GM19193 (cell line): ENCODE results near the gene POLR1H.

Source experiments
- POLR2A ChIP-seq: IDR thresholded peaks from 4 replicates; pipeline ENCODE4 v1.6.1; 2011; ENCODE audit not compliant: insufficient read depth, insufficient read length; ENCODE audit errors: extremely low read depth

POLR1H gene

GRCh38 chr6:30075094-30075789 lies 14.2 kb downstream of the POLR1H start, which contains the start of gene RNF39:
TSS of gene RNF39 (minus strand) at chr6:30075769. CDS start at chr6:30075585, 184 bp downstream.
- no peak for TF ChIP-seq POLR2A

GRCh38 chr6:30075790-30076732 lies 15.0 kb downstream of the POLR1H start:
- TF ChIP-seq POLR2A = no peak

- TF ChIP-seq POLR2A = no peak
Observed at GRCh38 chr6:30077218-30077617, 16.2 kb downstream of the POLR1H start.

GRCh38 chr6:30087876-30088275 lies 26.8 kb downstream of the POLR1H start:
- no peak for TF ChIP-seq POLR2A

- TF ChIP-seq POLR2A = no peak
Observed at GRCh38 chr6:30091577-30092381, 30.7 kb downstream of the POLR1H start.

GRCh38 chr6:30092852-30093543 lies 31.9 kb downstream of the POLR1H start:
- no peak for TF ChIP-seq POLR2A

GRCh38 chr6:30093951-30094661 lies 33.0 kb downstream of the POLR1H start:
- no peak for TF ChIP-seq POLR2A

GRCh38 chr6:30096829-30097228 lies 35.8 kb downstream of the POLR1H start:
- TF ChIP-seq POLR2A = no peak

GRCh38 chr6:30097902-30098768 lies 37.1 kb downstream of the POLR1H start:
- no peak for TF ChIP-seq POLR2A

GRCh38 chr6:30100154-30100553 lies 39.1 kb downstream of the POLR1H start:
- no peak for TF ChIP-seq POLR2A

- no peak for TF ChIP-seq POLR2A
Observed at GRCh38 chr6:30100585-30101443, 39.7 kb downstream of the POLR1H start.
